IPS DF 4.7 (cell line): ENCODE measurements around the gene TMEM208.

Experiments
- DNase-seq: peaks from one replicate; pipeline ENCODE4 v3.0.0-alpha.2; 2013; ENCODE audit warnings: low spot score; ENCODE audit errors: extremely low read depth

Gene TMEM208

DNA sequence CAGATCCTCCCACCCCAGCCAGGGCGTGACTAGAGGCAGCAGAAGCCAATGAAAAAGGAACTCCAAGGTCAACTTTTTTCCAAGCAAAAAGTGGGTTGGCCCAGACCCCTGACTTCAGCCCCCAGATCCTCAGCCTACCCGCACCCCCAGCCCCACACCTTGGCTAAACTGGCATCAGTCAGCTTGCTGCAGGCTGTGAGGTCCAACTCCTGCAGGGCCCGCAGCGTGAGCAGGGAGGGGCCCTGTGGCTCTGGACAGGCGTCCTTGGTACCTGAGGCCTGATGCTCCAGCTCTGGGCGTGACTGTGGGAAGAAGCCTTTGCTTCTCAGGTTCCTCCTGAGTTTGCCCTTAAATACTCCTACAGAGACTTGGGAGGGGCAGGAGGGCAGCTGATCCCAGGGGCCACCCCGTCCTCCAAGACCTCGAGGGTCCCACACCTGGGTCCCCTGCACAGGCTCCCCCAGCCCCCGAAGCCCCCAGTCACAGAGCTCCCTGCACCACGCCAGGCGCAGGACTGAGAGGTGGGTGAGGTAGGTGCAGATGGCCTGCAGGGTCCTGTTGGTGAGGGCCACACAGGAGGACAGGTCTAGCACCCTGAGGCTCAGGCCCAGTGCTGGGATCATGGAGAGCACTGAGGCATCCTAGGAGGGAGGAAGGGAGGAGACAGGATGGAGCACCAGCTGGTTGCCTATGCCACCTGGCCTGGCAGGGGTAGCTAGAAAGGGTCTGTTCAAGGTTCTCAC is 18.6 kb upstream of the TMEM208 start:
- no peak for DNase-seq

GRCh38 chr16:67209565-67209964 is 17.4 kb upstream of the TMEM208 start:
- DNase-seq: no peak

- no peak for DNase-seq
Measured at GRCh38 chr16:67210069-67210937, 16.6 kb upstream of the TMEM208 start.

DNA sequence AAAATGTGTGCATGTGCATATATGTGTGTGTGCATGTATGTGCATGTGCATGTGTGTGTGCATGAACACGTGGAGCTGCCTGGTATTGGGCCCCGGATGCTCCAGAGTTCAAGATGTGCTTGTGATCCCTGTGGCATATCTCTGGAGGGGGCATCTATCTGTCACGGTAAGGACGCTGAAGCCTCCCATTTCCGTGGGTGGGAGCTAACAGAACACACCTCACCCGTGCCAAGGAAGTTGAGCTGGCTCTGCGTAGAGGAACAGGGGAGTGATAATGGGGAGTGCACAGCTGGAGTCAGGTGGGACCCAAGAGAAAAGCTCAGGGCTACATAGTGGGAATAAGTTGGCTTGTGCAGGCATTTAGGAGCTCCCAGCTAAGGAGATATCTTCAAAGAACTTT is 15.3 kb upstream of the TMEM208 start:
- DNase-seq: no peak

DNA sequence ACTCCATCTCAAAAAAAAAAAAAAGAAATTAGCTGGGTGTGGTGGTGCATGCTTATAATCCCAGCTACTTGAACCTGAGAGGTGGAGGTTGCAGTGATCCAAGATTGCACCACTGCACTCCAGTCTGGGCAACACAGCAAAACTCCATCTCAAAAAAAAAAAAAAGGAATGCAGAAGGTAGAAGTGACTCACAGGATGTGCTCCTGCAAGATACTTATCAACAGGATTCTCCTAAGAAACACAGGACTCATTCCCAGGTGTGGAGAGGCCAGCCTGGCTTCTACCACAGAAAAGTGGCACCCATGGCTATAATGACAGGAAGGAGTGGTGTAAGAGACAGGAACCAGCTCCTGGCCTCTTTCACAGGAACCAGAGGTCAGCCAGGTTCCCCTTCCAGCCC is 14.2 kb upstream of the TMEM208 start:
- DNase-seq: no peak

- no peak for DNase-seq
Measured at GRCh38 chr16:67213197-67214019, 13.5 kb upstream of the TMEM208 start.

GRCh38 chr16:67215706-67216105 is 11.2 kb upstream of the TMEM208 start:
- no peak for DNase-seq

- DNase-seq: no peak
Measured at GRCh38 chr16:67216612-67217490, 10.1 kb upstream of the TMEM208 start.

DNA sequence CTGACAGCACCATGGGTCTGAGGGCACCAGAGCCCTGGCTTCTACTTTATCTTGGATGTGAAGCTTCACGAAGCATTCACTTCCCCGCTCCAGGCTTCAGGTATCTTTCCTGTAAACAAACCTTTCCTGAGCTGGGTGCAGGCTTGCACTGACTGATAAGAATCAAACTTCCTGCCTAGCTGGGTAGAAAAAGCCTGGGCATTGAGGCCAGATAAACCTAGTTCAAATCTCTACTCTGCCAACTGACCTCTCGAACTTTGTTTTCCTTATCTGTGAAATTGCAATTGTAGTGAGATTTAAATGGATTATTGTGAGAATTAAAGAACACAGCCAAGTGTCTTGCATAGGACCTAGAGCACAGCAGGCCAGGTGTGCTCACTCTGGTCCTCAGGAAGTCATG is 2.9 kb upstream of the TMEM208 start:
- no peak for DNase-seq

DNA sequence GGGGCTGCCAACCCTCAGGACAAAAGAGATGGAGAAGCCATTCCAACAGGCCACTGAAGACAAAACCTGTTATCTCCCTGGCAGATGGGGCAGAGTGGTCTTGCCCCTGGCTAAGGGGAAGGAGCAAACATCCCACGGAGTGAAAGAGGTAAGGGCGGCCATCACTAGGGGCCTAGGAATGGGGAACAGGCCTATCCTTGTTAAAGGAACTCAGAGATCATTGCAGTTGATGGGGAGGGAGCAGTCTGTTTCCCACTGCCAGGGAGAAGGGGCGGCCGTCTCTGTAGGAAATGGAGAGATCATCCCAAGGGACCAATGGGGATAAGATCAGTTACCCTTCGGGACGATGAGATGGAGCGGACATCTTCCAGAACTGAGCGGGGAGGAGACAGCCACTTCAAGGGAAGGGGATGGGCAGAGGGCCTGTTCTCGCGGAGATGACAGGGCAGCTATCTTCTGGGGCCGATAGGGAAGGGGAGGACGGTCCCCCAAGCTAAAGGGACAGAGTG is 581 bp upstream of the TMEM208 start:
- DNase-seq: no peak

DNA sequence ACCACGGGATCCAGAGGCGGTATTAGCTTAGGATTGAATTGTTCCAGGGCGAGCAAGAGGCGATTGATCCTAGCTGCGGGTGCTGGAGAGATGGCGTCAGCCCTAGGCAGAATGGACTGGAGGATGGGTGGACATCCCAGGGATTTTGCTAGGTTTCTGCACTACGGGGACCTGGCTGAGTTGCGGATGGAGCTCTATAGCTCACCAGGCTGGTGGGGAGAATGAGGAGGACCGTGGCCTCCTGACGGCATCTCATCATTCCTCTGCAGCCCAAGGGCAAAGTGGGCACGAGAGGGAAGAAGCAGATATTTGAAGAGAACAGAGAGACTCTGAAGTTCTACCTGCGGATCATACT is 614 bp downstream of the TMEM208 start:
- no peak for DNase-seq

- DNase-seq: no peak
Measured at GRCh38 chr16:67228034-67228785, 1.3 kb downstream of the TMEM208 start.

GRCh38 chr16:67228905-67229304 is 2.0 kb downstream of the TMEM208 start:
- DNase-seq: no peak

DNA sequence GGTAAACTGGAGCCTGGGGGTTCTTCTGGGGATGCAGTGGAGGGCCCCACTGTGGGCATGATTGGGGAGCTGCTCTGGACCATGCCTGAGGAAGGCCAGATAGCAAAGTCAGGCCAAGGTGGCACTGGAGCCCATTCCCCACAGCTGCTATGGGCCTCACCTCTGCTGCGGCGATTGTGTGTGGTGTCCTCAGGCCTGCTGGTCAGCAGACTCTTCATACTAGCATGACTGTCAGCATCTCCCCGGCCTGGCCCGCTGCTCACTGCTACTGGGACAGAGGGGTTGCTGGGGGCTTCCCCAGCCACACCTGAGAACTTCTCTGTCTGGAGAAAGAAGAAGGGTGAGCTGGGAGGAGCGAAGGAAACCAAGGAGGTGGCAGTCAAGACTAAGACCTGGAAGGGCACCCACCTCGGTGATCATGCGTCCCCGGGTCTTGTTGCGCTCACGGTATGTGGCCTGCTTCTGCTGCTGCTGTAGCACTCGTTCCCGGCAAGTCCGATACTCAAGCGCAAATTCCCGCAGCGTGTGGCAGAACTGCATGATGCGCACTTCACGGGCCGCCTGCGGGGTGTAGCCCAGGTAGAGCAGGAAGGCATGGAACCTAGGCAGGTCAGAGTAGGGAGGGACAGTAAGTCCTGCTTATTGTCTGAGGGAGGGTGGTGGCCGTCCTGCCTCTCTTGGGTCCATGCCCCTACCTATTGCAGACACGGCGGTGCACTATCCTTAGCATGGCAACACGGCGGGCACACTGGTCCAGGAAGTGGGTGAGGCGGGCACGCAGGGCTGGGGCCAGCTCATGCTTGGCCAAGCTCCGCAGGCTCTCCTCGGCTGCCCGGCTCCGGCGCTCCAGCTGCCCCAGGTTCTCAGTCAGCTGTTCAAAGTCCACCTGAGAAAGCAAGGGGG is 3.2 kb downstream of the TMEM208 start:
- no peak for DNase-seq

DNA sequence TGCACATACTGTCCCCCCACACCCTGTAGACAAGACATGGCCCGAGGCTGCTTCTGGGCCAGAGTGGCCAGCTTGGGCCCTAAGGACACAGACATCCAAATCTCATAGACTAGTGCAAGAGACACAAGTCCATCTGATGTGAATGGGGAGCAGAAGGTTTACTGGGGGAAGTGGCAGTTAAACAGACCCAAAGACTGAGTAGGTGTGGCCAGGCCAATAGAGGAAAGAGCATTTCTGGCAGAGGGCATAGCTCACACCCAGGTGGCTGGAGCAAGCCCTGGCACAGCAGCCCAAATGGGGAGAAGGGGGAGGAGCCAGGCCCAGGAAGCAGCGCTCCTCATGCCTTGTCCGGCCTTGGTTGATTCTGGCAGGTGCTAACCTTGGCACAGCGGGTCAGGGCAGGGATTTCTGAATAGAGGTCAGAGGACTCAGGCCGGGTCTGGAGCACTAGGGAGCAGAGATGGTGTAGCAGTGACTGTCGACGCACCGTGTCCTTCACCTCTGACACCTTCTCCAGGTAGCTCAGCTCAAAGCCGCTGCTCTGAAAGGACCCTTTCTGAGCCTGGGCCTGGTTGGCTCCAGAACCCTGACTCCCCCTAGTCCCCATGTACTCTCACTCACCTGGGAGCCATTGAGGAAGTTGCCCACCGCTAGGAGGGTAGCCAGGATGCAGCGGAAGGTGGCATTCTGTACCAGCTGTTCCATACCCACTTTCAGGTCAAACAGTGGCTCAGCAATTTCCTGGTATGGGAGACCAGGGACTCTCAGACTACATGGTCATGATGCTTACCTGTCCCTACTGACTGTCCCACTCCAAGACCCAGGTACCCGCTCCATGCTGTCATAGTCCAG is 4.1 kb downstream of the TMEM208 start:
- DNase-seq: no peak

DNA sequence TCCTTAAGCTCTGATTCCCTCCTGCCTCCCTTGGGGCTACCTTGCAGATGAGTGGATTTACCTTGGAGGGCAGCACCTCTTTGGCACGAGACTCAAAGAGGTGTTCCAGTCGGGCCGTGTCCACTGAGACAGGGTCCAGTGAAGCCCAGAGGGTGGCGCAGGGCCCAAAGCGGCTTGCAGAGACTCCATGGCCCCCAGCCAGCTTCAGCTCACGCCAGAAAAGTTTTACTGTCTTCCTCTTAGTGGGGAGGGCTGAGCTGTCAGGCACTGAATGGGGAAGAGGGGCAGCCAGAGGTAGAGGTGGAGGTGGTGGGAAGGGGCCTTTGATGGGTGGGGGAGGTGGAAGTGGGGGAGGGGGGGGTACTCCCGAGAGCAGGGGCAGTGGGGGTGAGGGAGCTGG is 6.7 kb downstream of the TMEM208 start:
- DNase-seq: no peak

DNA sequence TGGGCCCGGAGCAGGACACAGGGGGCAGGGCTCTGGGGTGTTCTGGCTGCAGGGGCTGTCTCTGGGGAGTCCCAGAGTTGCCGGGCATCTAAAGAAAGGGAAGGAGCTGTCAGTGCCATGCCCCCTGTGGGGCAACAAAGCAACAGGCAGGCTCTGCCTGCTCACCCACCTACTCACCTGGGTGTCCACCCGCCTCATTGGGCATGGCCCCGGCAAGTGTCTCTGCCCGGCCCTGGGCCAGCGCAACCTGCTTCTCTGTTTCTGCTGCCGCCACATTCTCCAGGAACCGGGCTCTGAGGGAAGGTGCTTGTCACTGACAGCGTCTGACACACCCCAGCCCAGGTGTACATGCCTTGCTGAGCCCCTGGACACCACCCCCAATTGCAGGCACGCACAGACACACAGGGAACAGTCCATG is 7.3 kb downstream of the TMEM208 start:
- DNase-seq: no peak
